H9 (cell line): ENCODE data around the gene COL18A1. TPM values are rescaled to one million over a fixed set of nuclear protein-coding genes. Genes with fewer than 3 reads are reported as not detected.

ENCODE experiments used
- DNase-seq: peaks from one replicate; pipeline ENCODE4 v3.0.0-alpha.2; 2017
- H2AFZ ChIP-seq: one replicate; pipeline ENCODE4 v1.6.1; 2013; ENCODE audit warnings: mild to moderate bottlenecking, low read length, control low read depth, moderate library complexity
- H2AK5ac ChIP-seq: 2 replicates; pipeline ENCODE4 v1.6.1; 2013; ENCODE audit warnings: low read length, control low read depth, mixed read lengths; ENCODE audit not compliant: insufficient read length
- H2BK120ac ChIP-seq: one replicate; pipeline ENCODE4 v1.6.1; 2013; ENCODE audit warnings: low read depth, mild to moderate bottlenecking, low read length, control low read depth, inconsistent platforms; ENCODE audit not compliant: poor library complexity, severe bottlenecking
- H2BK12ac ChIP-seq: 2 replicates; pipeline ENCODE4 v1.6.1; 2013; ENCODE audit warnings: low read length, control low read depth, mixed read lengths, low read depth; ENCODE audit not compliant: insufficient read length
- H2BK15ac ChIP-seq: 2 replicates; pipeline ENCODE4 v1.6.1; 2013; ENCODE audit warnings: low read depth, low read length, control low read depth
- H2BK20ac ChIP-seq: one replicate; pipeline ENCODE4 v1.6.1; 2013; ENCODE audit warnings: low read depth, mild to moderate bottlenecking, low read length, control low read depth, inconsistent platforms; ENCODE audit not compliant: poor library complexity, severe bottlenecking
- H2BK5ac ChIP-seq: 2 replicates; pipeline ENCODE4 v1.6.1; 2013; ENCODE audit warnings: low read length, control low read depth, mixed read lengths; ENCODE audit not compliant: insufficient read length
- H3K14ac ChIP-seq: 2 replicates; pipeline ENCODE4 v1.6.1; 2013; ENCODE audit warnings: low read length, control low read depth; ENCODE audit not compliant: insufficient read depth
- H3K18ac ChIP-seq: 2 replicates; pipeline ENCODE4 v1.6.1; 2013; ENCODE audit warnings: low read depth, mild to moderate bottlenecking, mixed read lengths, low read length, control low read depth; ENCODE audit not compliant: insufficient read length
- H3K23ac ChIP-seq: 2 replicates; pipeline ENCODE4 v1.6.1; 2013; ENCODE audit warnings: low read length, control low read depth, mixed read lengths, low read depth; ENCODE audit not compliant: insufficient read length
- H3K23me2 ChIP-seq: 2 replicates; pipeline ENCODE4 v1.6.1; 2013; ENCODE audit warnings: low read depth, mild to moderate bottlenecking, mixed read lengths, low read length, control low read depth; ENCODE audit not compliant: insufficient read length, poor library complexity, severe bottlenecking
- H3K27ac ChIP-seq: 2 replicates; pipeline ENCODE4 v1.5.1; 2013; ENCODE audit warnings: low read length, control low read depth, mixed read lengths, low read depth; ENCODE audit not compliant: insufficient read length
- H3K27me3 ChIP-seq: 2 replicates; pipeline ENCODE4 v1.6.1; 2013; ENCODE audit warnings: low read length, control low read depth, inconsistent platforms; ENCODE audit not compliant: insufficient read depth
- H3K4ac ChIP-seq: 2 replicates; pipeline ENCODE4 v1.6.1; 2013; ENCODE audit warnings: low read depth, mild to moderate bottlenecking, control low read depth, inconsistent platforms, low read length, moderate library complexity
- H3K4me1 ChIP-seq: 2 replicates; pipeline ENCODE4 v1.6.1; 2013; ENCODE audit warnings: low read length, control low read depth, inconsistent platforms; ENCODE audit not compliant: insufficient read depth
- H3K4me2 ChIP-seq: 2 replicates; pipeline ENCODE4 v1.6.1; 2013; ENCODE audit warnings: low read length, control low read depth, mixed read lengths; ENCODE audit not compliant: insufficient read length, insufficient read depth
- H3K56ac ChIP-seq: 2 replicates; pipeline ENCODE4 v1.6.1; 2013; ENCODE audit warnings: low read depth, mild to moderate bottlenecking, mixed read lengths, low read length, control low read depth; ENCODE audit not compliant: insufficient read length
- H3K79me1 ChIP-seq: 2 replicates; pipeline ENCODE4 v1.6.1; 2013; ENCODE audit warnings: low read depth, mild to moderate bottlenecking, moderate library complexity, low read length, control low read depth, inconsistent platforms; ENCODE audit not compliant: insufficient read depth, poor library complexity, severe bottlenecking
- H3K79me2 ChIP-seq: 2 replicates; pipeline ENCODE4 v1.6.1; 2013; ENCODE audit warnings: low read length, control low read depth, inconsistent platforms; ENCODE audit not compliant: insufficient read depth
- H3K9ac ChIP-seq: 2 replicates; pipeline ENCODE4 v1.6.1; 2013; ENCODE audit warnings: low read length, control low read depth, mixed read lengths; ENCODE audit not compliant: insufficient read length; ENCODE audit errors: extremely low read depth
- H3K9me3 ChIP-seq: one replicate; pipeline ENCODE4 v1.6.1; 2013; ENCODE audit warnings: low read depth, low read length, inconsistent platforms; ENCODE audit not compliant: control insufficient read depth
- H3T11ph ChIP-seq: one replicate; pipeline ENCODE4 v1.6.1; 2013; ENCODE audit warnings: mild to moderate bottlenecking, low read length, control low read depth, inconsistent platforms
- H4K20me1 ChIP-seq: one replicate; pipeline ENCODE4 v1.6.1; 2013; ENCODE audit not compliant: control insufficient read depth, insufficient read length, insufficient read depth
- H4K5ac ChIP-seq: 2 replicates; pipeline ENCODE4 v1.6.1; 2013; ENCODE audit warnings: low read depth, mild to moderate bottlenecking, mixed read lengths, low read length, control low read depth; ENCODE audit not compliant: insufficient read length
- H4K8ac ChIP-seq: replicated peaks from 2 replicates; pipeline ENCODE4 v1.6.1; 2013; ENCODE audit warnings: low read length, control low read depth, mixed read lengths, low read depth; ENCODE audit not compliant: insufficient read length
- H4K91ac ChIP-seq: 2 replicates; pipeline ENCODE4 v1.6.1; 2013; ENCODE audit warnings: low read depth, mild to moderate bottlenecking, moderate library complexity, mixed read lengths, low read length, control low read depth; ENCODE audit not compliant: insufficient read length
- H3K27ac Mint-ChIP-seq, 3 experiments: 2 replicates in 2 of 3; 3 replicates in 1 of 3; pipeline ENCODE4 v1.8.0; 2020 to 2021; ENCODE audit warnings: mixed read lengths in 3 of 3, mild to moderate bottlenecking in 1 of 3, moderate library complexity in 1 of 3
- H3K27me3 Mint-ChIP-seq: 2 replicates; pipeline ENCODE4 v1.8.0; 2021; ENCODE audit warnings: low read depth, mild to moderate bottlenecking, moderate library complexity, mixed read lengths
- H3K36me3 Mint-ChIP-seq, 3 experiments: 2 replicates in 2 of 3; 3 replicates in 1 of 3; pipeline ENCODE4 v1.8.0; 2020 to 2021; ENCODE audit warnings: low read depth in 3 of 3, mixed read lengths in 3 of 3; ENCODE audit not compliant: insufficient read depth in 1 of 3
- H3K4me1 Mint-ChIP-seq, 2 experiments: 2 replicates each; pipeline ENCODE4 v1.8.0; 2020; ENCODE audit warnings: mixed read lengths in 2 of 2
- H3K4me3 Mint-ChIP-seq, 2 experiments: 2 replicates in 1 of 2; 3 replicates in 1 of 2; pipeline ENCODE4 v1.8.0; 2020 to 2021; ENCODE audit warnings: mild to moderate bottlenecking in 2 of 2, mixed read lengths in 2 of 2, moderate library complexity in 1 of 2
- H3K9me3 Mint-ChIP-seq, 2 experiments: 2 replicates in 1 of 2; 3 replicates in 1 of 2; pipeline ENCODE4 v1.8.0; 2020; ENCODE audit warnings: mild to moderate bottlenecking in 2 of 2, mixed read lengths in 2 of 2, moderate library complexity in 1 of 2
- CTCF ChIP-seq: fragments of 200-600 bp; sonication (generic); conservative IDR thresholded peaks from 3 replicates; pipeline ENCODE4 v1.8.0; 2021; ENCODE audit warnings: antibody characterized with exemption, mild to moderate bottlenecking
- WGBS: extraction: QIAGEN DNeasy Blood & Tissue Kit; methylation state at CpG from one replicate; pipeline ENCODE4 v1.1.7; 2013; ENCODE audit warnings: missing lambda C conversion rate, low lambda C conversion rate, mixed read lengths; ENCODE audit not compliant: insufficient read length; ENCODE audit errors: extremely low coverage; 5-methylcytosine and 5-hydroxymethylcytosine counted together
- total RNA-seq: library from RNA; stranded (reverse); gene quantifications from 2 replicates; pipeline ENCODE4 v1.2.1, GENCODE V29; 2021

Gene COL18A1
- total RNA-seq, 1 experiment from 2014 or later = 232 TPM

GRCh38 chr21:45364468-45365185 is 40.3 kb upstream of the COL18A1 start:
- TF ChIP-seq CTCF = no peak
- H4K5ac ChIP-seq = no peak overlapping the region
- no peaks in the 10 kb centered on the region for H3K9me3 ChIP-seq
- no peak overlapping the region for H2AFZ ChIP-seq
- H2BK15ac ChIP-seq = no peak overlapping the region
- H3K18ac ChIP-seq = no peak overlapping the region
- no peaks in the 10 kb centered on the region for H3K79me2 ChIP-seq
- H4K91ac ChIP-seq = peak overlapping the region; percentile 87
- H3T11ph ChIP-seq = no peak overlapping the region
- no peak overlapping the region for H3K56ac ChIP-seq
- Mint-ChIP-seq H3K4me3 (no peak overlapping the region), H3K4me1 (peaks cover 62 to 69% of the 10 kb centered on the region in 2 experiments), H3K9me3 (0 out of 5 replicates have a peak, but pooled peaks cover 0 to 2% of the 10 kb centered on the region in 2 experiments), H3K27me3 (peaks cover 5% of the 10 kb centered on the region), H3K36me3 (no peaks in the 10 kb centered on the region), H3K27ac (peak overlapping the region; percentile 33 to 71 (median 50); a peak in 3 of 7 replicates)
- no peak overlapping the region for H3K4me2 ChIP-seq
- no peak overlapping the region for H2BK120ac ChIP-seq
- H3K23ac ChIP-seq = no peak overlapping the region
- H2BK20ac ChIP-seq = no peak overlapping the region
- no peaks in the 10 kb centered on the region for H3K23me2 ChIP-seq
- H3K14ac ChIP-seq = peak overlapping the region; percentile 45
- no peak overlapping the region for H3K27ac ChIP-seq
- DNase-seq = no peak
- no peaks in the 10 kb centered on the region for H4K20me1 ChIP-seq
- no peak overlapping the region; the same call in 1 of the 2 replicates for H3K4ac ChIP-seq
- no peaks in the 10 kb centered on the region for H3K79me1 ChIP-seq
- H2BK5ac ChIP-seq = no peak overlapping the region
- no CpG with 5 or more reads among the region's 29 CpGs for whole genome bisulfite sequencing
- H3K4me1 ChIP-seq = peaks cover 2% of the 10 kb centered on the region; the same call in 1 of the 2 replicates
- H2BK12ac ChIP-seq = peak overlapping the region; percentile 10
- H3K9ac ChIP-seq = no peak overlapping the region
- H4K8ac ChIP-seq = no peak overlapping the region
- H2AK5ac ChIP-seq = no peak overlapping the region
- H3K27me3 ChIP-seq = no peaks in the 10 kb centered on the region
